ENCODE data around the gene POC1A. TPM values are rescaled to one million over a fixed set of nuclear protein-coding genes. Genes with fewer than 3 reads are reported as not detected.

POC1A gene
- total RNA-seq, 4 donors from 2014 or later, result 0.65 to 2.0 (median 1.2) TPM

- ATAC-seq (ENCODE audit: low FRiP score), result peak; percentile 63
These were observed 31.0 kb downstream of the POC1A start for GRCh38 chr3:52123106-52123725.

GRCh38 chr3:52122491-52122890 lies 31.7 kb downstream of the POC1A start:
- ATAC-seq (ENCODE audit: low FRiP score), result no peak
- no peak for DNase-seq (ENCODE audit: low spot score)
- no peak for TF ChIP-seq CTCF (IDR thresholded peaks at IDR 0.05)

More at GRCh38 chr3:52123106-52123725, 31.0 kb downstream of the POC1A start:
- TF ChIP-seq CTCF (IDR thresholded peaks at IDR 0.05), result peak in 1 of 3 donors; percentile 52
- peak; percentile 41 for DNase-seq (ENCODE audit: low spot score)

- DNase-seq (ENCODE audit: low spot score), result no peak
- TF ChIP-seq CTCF (IDR thresholded peaks at IDR 0.05), result no peak
- ATAC-seq (ENCODE audit: low FRiP score), result no peak
These were observed 32.4 kb downstream of the POC1A start for GRCh38 chr3:52121813-52122212.

- DNase-seq (ENCODE audit: low spot score) (no peak), ATAC-seq (ENCODE audit: low FRiP score) (no peak)
- no peak for TF ChIP-seq CTCF (IDR thresholded peaks at IDR 0.05)
These were observed 32.8 kb downstream of the POC1A start for GRCh38 chr3:52121464-52121805.

GRCh38 chr3:52120556-52121463 lies 33.4 kb downstream of the POC1A start:
- DNase-seq (ENCODE audit: low spot score) (no peak), ATAC-seq (ENCODE audit: low FRiP score) (no peak)
- no peak for TF ChIP-seq CTCF (IDR thresholded peaks at IDR 0.05)

- DNase-seq (ENCODE audit: low spot score) (no peak), ATAC-seq (ENCODE audit: low FRiP score) (no peak)
- no peak for TF ChIP-seq CTCF (IDR thresholded peaks at IDR 0.05)
These were observed 34.4 kb downstream of the POC1A start for GRCh38 chr3:52119826-52120225.

Measured in omental fat pad (tissue), 4 donors.